NT2/D1 (cell line): ENCODE results near the gene C19orf85.

ENCODE experiments used
- DNase-seq: peaks from one replicate; pipeline ENCODE4 v3.0.0-alpha.2; 2011; ENCODE audit warnings: low read depth, low spot score
- H3K27me3 ChIP-seq: 2 replicates; pipeline ENCODE4 v1.6.0; 2011; ENCODE audit warnings: mild to moderate bottlenecking; ENCODE audit not compliant: insufficient read length, insufficient read depth
- H3K36me3 ChIP-seq: 2 replicates; pipeline ENCODE4 v1.6.1; 2011; ENCODE audit warnings: mild to moderate bottlenecking, low read length, mixed read lengths; ENCODE audit not compliant: insufficient read depth, insufficient read length
- H3K4me1 ChIP-seq: 2 replicates; pipeline ENCODE4 v1.5.1; 2011; ENCODE audit not compliant: insufficient read depth, insufficient read length
- H3K4me3 ChIP-seq: 2 replicates; pipeline ENCODE4 v1.5.1; 2011; ENCODE audit warnings: low read depth; ENCODE audit not compliant: insufficient read length
- H3K9ac ChIP-seq: 2 replicates; pipeline ENCODE4 v1.6.0; 2011; ENCODE audit warnings: low read depth; ENCODE audit not compliant: insufficient read length
- H3K9me3 ChIP-seq: 2 replicates; pipeline ENCODE4 v1.5.1; 2011; ENCODE audit warnings: mild to moderate bottlenecking, low read length; ENCODE audit not compliant: insufficient read depth
- SUZ12 ChIP-seq: IDR thresholded peaks from 2 replicates; pipeline ENCODE4 v1.6.1; 2011; ENCODE audit not compliant: insufficient read length, insufficient read depth; ENCODE audit errors: extremely low read depth
- YY1 ChIP-seq: IDR thresholded peaks from 2 replicates; pipeline ENCODE4 v1.6.1; 2011; ENCODE audit not compliant: insufficient read length, insufficient read depth
- ZNF274 ChIP-seq: IDR thresholded peaks from 2 replicates; pipeline ENCODE4 v1.6.1; 2011; ENCODE audit warnings: mild to moderate bottlenecking, low read depth, low read length

C19orf85 gene

GRCh38 chr19:55493052-55493644, 28.6 kb upstream of the C19orf85 start:
- no peak for DNase-seq

GRCh38 chr19:55492362-55492944, 27.9 kb upstream of the C19orf85 start:
- no peak for TF ChIP-seq SUZ12
- no peak for TF ChIP-seq YY1
- no peak for TF ChIP-seq ZNF274
- Histone ChIP-seq H3K4me1 (peaks cover 23% of the 10 kb centered on the region), H3K27me3 (no peaks in the 10 kb centered on the region), H3K4me3 (no peak overlapping the region), H3K9ac (no peak overlapping the region), H3K9me3 (no peaks in the 10 kb centered on the region), H3K36me3 (peaks cover 5% of the 10 kb centered on the region)
- DNase-seq, result no peak

More at GRCh38 chr19:55493052-55493644, 28.6 kb upstream of the C19orf85 start:
- no peak overlapping the region for H3K4me3 ChIP-seq
- no peaks in the 10 kb centered on the region for H3K9me3 ChIP-seq
- H3K4me1 ChIP-seq, result peaks cover 21% of the 10 kb centered on the region
- no peaks in the 10 kb centered on the region for H3K27me3 ChIP-seq
- TF ChIP-seq SUZ12, result no peak
- H3K36me3 ChIP-seq, result peaks cover 5% of the 10 kb centered on the region
- H3K9ac ChIP-seq, result no peak overlapping the region

GRCh38 chr19:55491546-55492360, 27.2 kb upstream of the C19orf85 start:
- H3K4me1 ChIP-seq, result peaks cover 23% of the 10 kb centered on the region
- no peak overlapping the region for H3K9ac ChIP-seq
- no peak for TF ChIP-seq YY1
- no peak for TF ChIP-seq SUZ12
- no peak for TF ChIP-seq ZNF274
- H3K36me3 ChIP-seq, result no peaks in the 10 kb centered on the region
- H3K27me3 ChIP-seq, result no peaks in the 10 kb centered on the region
- no peaks in the 10 kb centered on the region for H3K9me3 ChIP-seq
- DNase-seq, result no peak
- no peak overlapping the region for H3K4me3 ChIP-seq

GRCh38 chr19:55490478-55491432, 26.2 kb upstream of the C19orf85 start:
- TF ChIP-seq YY1, result no peak
- no peak for TF ChIP-seq SUZ12
- Histone ChIP-seq H3K27me3 (no peaks in the 10 kb centered on the region), H3K4me1 (peaks cover 28% of the 10 kb centered on the region), H3K4me3 (no peak overlapping the region), H3K9me3 (no peaks in the 10 kb centered on the region), H3K9ac (no peak overlapping the region), H3K36me3 (peaks cover 6% of the 10 kb centered on the region)
- no peak for DNase-seq

DNA sequence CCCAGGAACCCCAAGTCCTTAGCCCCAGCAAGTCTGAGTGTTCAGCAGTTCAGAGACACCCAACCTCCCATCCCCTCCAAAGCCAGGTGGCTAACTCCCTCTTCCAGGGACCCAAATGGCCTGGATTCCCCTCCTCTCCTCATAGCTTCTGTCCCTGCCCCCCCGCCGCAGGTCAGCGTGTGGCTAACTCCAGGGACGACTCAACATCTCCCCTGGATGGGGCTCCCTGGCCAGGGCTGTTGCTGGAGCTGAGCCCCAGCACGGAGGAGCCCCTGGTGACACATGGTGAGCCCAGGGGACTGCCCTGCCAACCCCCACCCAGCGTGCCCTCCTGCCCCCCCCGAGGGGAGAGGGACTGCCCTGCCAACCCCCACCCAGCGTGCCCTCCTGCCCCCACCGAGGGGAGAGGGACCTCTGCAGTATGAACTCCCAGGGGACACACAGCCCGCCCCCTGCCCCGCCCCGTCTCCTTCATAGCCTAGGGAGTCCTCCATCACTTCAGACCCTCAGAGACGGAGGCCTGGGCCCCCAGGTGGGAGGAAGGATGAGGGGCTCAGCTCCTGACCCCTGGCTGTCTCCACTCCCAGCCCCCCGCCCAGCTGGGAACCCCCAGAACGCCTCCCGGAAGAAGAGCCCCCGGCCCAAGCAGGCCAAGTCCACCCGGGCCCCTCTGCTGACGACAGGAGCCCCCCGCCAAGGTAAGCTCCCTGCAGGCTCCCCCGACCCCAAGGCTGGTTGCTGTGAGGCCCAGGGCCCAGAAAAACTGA, 25.3 kb upstream of the C19orf85 start:
- no peak for TF ChIP-seq SUZ12
- TF ChIP-seq YY1, result no peak
- no peak for TF ChIP-seq ZNF274
- Histone ChIP-seq H3K9ac (peak overlapping the region; percentile 50), H3K36me3 (peaks cover 7% of the 10 kb centered on the region), H3K4me1 (peaks cover 28% of the 10 kb centered on the region), H3K4me3 (no peak overlapping the region), H3K9me3 (no peaks in the 10 kb centered on the region), H3K27me3 (no peaks in the 10 kb centered on the region)
- no peak for DNase-seq

GRCh38 chr19:55488986-55489710, 24.6 kb upstream of the C19orf85 start:
- Histone ChIP-seq H3K4me1 (peaks cover 20% of the 10 kb centered on the region), H3K4me3 (no peak overlapping the region)

More at GRCh38 chr19:55488986-55489710, 24.6 kb upstream of the C19orf85 start:
- Histone ChIP-seq H3K9me3 (no peaks in the 10 kb centered on the region), H3K36me3 (peaks cover 7% of the 10 kb centered on the region), H3K27me3 (no peaks in the 10 kb centered on the region), H3K9ac (peak overlapping the region; percentile 50)
- TF ChIP-seq ZNF274 (no peak), SUZ12 (no peak), YY1 (no peak)
- no peak for DNase-seq
